Effector CD4-positive, alpha-beta T cell (primary cell): ENCODE results near the gene ZMYND12.

Experiments
- DNase-seq: peaks from one replicate; pipeline ENCODE4 v3.0.0-alpha.2; 2020

The ZMYND12 gene

DNA sequence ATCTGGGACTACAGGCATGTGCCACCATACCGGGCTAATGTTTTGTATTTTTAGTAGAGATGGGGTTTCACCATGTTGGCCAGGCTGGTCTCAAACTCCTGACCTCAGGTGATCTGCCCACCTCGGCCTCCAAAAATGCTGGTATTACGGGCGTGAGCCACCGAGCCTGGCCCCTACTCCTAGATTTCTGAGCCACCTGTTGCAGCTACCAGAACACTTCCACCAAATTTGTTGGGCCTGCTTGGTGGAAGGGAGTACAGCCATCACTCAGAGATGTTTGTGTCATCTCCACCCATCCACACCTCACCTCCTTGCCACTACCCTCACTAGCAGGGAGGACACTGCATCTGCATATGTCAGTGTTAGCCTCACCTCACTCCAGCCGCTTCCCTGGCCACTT is 69.8 kb downstream of the ZMYND12 start:
- DNase-seq = no peak

DNA sequence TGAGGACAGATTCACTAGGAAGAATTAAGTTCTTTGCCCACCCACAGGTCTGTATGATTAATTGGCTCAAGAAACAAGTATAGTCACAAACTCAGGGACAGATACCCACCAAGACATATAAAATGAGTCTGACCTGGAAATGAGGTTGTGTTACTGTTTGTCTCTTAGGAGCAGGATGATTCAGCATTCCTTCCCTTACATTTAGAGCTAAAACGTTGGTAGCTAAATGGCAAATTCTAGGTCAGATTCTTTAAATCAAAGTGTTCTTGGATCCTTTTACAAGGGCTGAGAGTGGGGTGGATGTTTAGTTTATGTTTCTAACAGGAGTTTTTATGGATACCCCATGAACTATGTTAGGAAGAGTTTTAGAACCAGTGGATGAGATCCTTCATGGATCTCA is 70.5 kb downstream of the ZMYND12 start:
- no peak for DNase-seq

DNA sequence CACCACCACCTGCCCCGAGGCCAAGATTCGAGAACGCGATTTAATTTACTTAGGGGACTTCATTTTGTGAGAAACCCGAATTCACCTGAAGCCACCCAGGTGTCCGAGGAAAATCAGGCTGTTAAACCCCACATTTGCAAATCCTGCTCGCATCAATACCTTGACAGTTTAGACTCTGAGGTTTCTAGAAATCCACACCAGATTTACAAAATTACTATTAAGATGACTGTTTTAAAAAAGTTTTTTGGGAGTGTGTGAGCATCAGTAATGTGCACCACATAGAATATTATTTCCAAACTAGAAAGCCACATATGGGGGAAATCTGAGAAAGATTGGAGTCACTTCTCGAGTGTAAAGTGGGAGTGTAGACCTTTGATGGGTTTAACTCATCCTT is 74.5 kb downstream of the ZMYND12 start:
- no peak for DNase-seq

DNA sequence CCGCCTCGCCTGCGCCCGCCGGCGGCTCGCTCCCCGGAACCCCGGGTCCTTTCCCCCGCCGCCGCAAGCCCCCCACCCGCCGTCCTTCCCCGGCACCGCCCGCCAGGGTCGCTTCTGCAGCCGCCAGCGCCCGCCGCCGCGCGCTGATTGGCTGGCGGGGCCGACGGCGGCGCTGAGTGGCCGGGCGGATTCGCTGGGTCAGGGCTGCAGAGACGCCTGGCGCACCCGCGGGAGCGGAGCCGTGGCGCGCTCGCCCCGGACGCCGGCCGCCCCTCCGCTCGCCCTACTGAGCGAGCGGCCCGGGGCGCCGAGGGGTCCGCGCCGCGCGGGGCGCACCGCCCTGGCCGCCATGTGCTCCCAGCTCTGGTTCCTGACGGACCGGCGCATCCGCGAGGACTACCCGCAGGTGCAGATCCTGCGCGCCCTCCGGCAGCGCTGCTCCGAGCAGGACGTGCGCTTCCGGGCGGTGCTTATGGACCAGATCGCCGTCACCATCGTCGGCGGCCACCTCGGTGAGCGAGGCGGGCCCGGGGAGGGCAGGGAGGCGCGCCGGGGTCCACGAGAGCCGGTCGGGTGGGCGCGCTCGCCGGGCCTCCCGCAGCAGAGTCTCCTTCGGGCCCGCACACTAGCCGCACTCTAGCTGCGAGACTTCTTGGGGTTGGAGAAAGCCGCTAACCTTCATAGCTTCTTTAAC is 75.1 kb downstream of the ZMYND12 start, which contains the start of gene RIMKLA:
TSS of gene RIMKLA (plus strand) at position 207 of the 694 bp plus-strand sequence. CDS start at position 350, 143 bp downstream.
- peak; percentile 6 for DNase-seq
